GM18502 (cell line): ENCODE data around the gene EIF2B4.
"Not testable (repeated sequence)": the region's sequence is repeated elsewhere in the genome, so short reads cannot be mapped to it uniquely, and the experiment has no call there.

ENCODE experiments used
- ATAC-seq: cut with Tn5 transposase; IDR thresholded peaks from one replicate; pipeline ENCODE4 v1.9.1; 2021; ENCODE audit warnings: mild to moderate bottlenecking; ENCODE audit not compliant: unreplicated experiment, poor library complexity

The EIF2B4 gene

GRCh38 chr2:27378096-27378808 lies 8.1 kb upstream of the EIF2B4 start:
- no peak for ATAC-seq

GRCh38 chr2:27377618-27378095 lies 7.5 kb upstream of the EIF2B4 start:
- ATAC-seq: no peak

DNA sequence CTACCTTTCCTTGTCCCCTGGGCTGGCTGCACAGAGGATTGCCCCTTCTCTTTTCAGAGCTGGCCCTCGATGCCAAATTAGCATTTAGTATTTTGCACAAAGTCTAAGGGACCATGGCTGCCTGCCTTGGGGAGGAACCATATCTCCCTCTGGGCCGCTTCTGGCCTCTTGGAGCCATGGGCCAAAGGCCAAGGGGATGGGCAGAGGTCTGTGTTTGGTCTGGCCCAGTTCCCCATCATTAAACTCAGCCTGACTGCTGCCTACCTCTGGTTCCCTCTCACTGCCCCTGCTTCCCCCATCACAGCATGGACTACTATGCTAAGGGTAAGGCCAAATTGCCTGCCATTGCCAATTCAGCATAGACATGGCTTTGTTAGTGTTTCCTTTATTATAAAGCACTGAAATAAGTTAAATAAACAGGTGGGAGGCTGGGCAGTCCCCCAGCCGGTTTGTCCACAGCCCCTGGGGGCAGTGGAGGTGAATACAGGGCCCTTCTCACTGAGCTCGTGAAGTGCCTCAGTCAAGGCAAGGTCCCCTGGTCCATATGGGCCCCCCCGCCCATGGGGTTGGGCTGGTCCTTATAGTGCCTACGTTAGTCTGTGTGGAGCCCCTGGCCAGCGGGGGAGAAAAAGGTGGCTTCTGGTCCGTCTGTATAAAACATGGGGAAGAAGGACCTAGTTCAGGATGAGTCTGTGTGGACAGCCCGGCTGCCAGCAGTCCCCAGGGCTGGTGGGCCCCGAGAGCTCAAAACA lies 6.9 kb upstream of the EIF2B4 start:
- ATAC-seq: no peak

GRCh38 chr2:27376151-27376865 lies 6.2 kb upstream of the EIF2B4 start:
- ATAC-seq: no peak

- no peak for ATAC-seq
Measured at GRCh38 chr2:27375513-27376099, 5.5 kb upstream of the EIF2B4 start.

- ATAC-seq: no peak
Measured at GRCh38 chr2:27373567-27373966, 3.4 kb upstream of the EIF2B4 start.

- no peak for ATAC-seq
Measured at GRCh38 chr2:27372937-27373336, 2.8 kb upstream of the EIF2B4 start.

GRCh38 chr2:27370816-27371620 lies 880 bp upstream of the EIF2B4 start:
- ATAC-seq: peak; percentile 33

- ATAC-seq: no peak
Measured at GRCh38 chr2:27369471-27370025, 590 bp downstream of the EIF2B4 start.

- no peak for ATAC-seq
Measured at GRCh38 chr2:27363933-27364332, 6.2 kb downstream of the EIF2B4 start.

DNA sequence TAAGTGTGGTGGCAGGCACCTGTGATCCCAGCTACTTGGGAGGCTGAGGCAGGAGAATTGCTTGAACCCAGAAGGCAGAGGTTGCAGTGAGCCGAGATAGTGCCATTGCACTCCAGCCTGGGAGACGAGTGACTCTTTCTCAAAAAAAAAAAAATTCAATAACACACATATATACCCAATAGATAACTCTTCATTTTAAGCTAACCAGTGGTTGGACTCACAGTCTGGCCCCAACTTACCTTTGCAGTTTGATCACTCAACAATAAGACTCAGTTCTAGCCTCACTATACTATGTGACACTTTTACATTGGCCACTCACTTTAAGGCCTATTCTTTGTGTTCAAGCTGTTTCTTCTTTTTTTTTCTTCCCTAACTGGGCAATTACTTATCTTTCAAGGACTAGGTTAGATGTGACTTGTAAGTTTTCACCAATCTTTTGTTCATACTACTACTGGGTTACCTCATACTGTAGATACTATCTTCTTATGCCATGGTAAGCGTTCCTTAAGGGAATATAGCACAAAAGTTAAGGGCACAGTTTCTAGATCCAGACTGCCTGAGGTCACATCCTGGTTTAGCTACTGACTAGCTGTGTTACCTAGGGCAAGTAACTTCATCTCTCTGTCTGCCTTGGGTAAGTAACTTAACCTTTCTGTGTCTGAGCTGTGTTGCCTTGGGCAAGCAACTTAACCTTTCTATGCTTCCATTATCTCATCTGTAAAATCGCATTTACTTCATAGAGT lies 7.3 kb downstream of the EIF2B4 start:
- no peak for ATAC-seq

- peak; percentile 85 for ATAC-seq
Measured at GRCh38 chr2:27356382-27357181, 13.6 kb downstream of the EIF2B4 start, which contains the start of gene GTF3C2. GTF3C2 (minus strand) TSS chr2:27356764; CDS start chr2:27343554, 13,210 bp downstream.

DNA sequence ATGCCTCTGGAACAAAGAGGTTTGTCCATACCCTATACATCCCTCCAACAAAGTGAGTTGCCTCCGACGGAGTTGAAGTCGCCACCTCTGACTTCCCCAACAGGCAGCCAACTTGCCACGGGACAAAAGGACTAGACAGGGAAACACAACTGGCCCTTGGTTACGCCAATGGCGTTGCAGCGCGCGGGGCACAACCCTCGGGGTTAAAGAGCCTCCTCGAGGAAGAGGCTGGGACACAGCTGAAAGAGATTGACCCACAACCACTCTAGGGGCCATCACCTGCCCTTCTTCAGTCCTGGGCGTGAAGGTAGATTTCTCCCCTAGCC lies 14.1 kb downstream of the EIF2B4 start:
- ATAC-seq: peak; percentile 41

DNA sequence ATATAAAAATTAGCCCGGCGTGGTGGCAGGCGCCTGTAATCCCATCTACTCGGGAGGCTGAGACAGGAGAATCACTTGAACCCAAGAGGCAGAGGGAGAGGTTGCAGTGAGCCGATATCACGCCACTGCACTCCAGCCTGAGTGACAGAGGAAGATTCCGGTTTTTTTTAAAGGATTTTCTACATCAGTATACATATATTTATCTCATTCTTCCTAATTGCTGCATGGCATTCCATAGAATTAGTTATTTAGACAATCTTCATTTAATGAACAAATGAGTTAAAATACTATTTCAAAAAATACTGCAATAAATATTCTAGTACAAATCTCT lies 15.6 kb downstream of the EIF2B4 start:
- ATAC-seq: no peak

DNA sequence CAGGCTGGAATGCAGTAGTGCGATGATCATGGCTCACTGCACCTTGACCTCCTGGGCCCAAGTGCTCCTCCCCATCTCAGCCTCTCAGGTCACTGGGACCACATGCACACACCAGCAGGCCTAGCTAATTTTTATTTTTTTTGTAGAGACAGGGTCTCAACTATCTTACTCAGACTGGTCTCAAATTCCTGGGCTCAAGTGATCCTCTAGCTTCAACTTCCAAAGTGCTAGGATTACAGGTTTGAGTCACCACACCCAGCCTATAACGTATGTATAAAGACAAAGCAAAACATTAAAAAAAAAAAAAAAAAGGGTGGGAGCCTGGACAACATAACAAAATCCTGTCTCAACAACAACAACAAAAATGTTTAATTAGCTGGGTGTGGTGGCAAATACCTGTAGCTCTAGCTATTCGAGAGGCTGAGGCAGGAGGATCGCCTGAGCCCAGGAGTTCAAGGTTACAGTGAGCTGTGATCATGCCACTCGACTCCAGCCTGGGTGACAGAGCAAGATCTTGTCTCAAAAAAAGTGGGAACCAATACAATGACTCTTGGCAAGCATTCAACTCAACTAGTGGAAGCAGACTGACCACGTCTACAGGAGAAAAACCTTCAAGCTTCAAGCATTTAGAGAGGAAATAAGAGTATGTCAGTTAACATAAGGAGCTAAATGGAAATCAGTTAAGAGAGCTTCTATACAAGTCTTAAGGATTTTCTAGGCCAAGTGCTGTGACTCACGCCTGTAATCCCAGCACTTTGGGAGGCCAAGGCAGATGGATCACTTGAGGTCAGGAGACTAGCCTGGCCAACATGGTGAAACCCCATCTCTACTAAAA lies 16.2 kb downstream of the EIF2B4 start:
- ATAC-seq: no peak

GRCh38 chr2:27353386-27353761 lies 16.8 kb downstream of the EIF2B4 start:
- not testable (repeated sequence) for ATAC-seq

DNA sequence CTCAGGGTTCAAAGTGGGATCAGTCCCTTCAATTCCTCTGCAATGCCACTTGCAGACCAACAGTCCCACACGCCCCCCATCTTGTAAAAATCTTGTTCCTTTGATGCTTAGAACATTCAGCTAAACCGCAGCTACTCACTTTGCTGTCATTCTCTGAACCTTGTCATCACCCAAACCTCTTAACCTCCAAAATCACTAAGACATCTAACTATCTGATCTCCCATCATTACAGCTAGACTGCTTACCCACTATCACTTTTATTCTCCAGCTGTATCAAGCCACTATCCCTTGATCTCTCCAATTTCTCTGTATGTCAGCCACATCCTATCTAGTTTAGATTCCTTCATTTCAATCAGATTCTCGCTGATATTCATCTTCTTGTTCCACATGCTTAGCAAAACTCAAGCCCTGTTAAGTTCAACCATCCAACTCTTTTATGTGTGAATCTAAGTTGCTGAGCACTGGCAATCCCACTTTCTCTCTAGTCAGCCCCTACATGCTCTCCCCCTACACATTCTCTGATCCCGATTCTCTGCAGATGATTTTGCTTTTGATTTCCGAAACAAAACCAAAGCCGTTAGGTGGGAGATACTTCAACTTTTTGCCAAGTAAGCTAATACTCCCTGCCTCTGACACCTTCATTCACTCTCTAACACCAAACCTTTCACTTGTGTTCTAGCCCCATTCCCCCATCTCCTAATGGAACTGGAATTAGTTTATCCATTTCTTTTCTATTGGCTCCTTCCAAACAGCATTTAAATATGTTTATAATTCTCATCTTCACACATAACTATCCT lies 18.1 kb downstream of the EIF2B4 start:
- no peak for ATAC-seq
